CD4-positive, alpha-beta T cell treated with Interferon gamma for 1 hour (primary cell): ENCODE results near the gene ZSCAN22.
"Not testable (repeated sequence)": the region's sequence is repeated elsewhere in the genome, so short reads cannot be mapped to it uniquely, and the experiment has no call there.

Experiments used
- DNase-seq: peaks from one replicate; pipeline ENCODE4 v3.0.0-alpha.2; 2020

The ZSCAN22 gene

GRCh38 chr19:58326914-58327726 is at the start of gene ZSCAN22:
TSS of gene ZSCAN22 (plus strand) at chr19:58326994. CDS start at chr19:58334803, 7,809 bp downstream.
- peak; percentile 89 for DNase-seq

GRCh38 chr19:58277197-58277596 is 49.6 kb upstream of the ZSCAN22 start:
- no peak for DNase-seq

- no peak for DNase-seq
These were observed 48.9 kb upstream of the ZSCAN22 start for GRCh38 chr19:58277748-58278540.

- peak; percentile 97 for DNase-seq
These were observed 48.2 kb upstream of the ZSCAN22 start, which contains the start of gene ZNF8 for GRCh38 chr19:58278541-58279041. TSS of gene ZNF8 (plus strand) at chr19:58278955. CDS start at chr19:58279082, 127 bp downstream.

- peak; percentile 6 for DNase-seq
These were observed 47.5 kb upstream of the ZSCAN22 start for GRCh38 chr19:58279042-58279924.

- no peak for DNase-seq
These were observed 46.9 kb upstream of the ZSCAN22 start for GRCh38 chr19:58279925-58280316.

GRCh38 chr19:58284199-58284598 is 42.6 kb upstream of the ZSCAN22 start:
- DNase-seq, result no peak

- DNase-seq, result no peak
These were observed 34.9 kb upstream of the ZSCAN22 start for GRCh38 chr19:58291943-58292342.

GRCh38 chr19:58294743-58295374 is 31.9 kb upstream of the ZSCAN22 start:
- DNase-seq, result no peak

- no peak for DNase-seq
These were observed 30.7 kb upstream of the ZSCAN22 start for GRCh38 chr19:58296104-58296503.

- DNase-seq, result no peak
These were observed 26.2 kb upstream of the ZSCAN22 start for GRCh38 chr19:58300620-58301019.

- no peak for DNase-seq
These were observed 22.5 kb upstream of the ZSCAN22 start for GRCh38 chr19:58304255-58304654.

- no peak for DNase-seq
These were observed 22.1 kb upstream of the ZSCAN22 start for GRCh38 chr19:58304748-58305064.

- DNase-seq, result peak; percentile 97
These were observed 21.5 kb upstream of the ZSCAN22 start, which contains the start of gene ERVK3-1 for GRCh38 chr19:58305065-58305931. TSS of gene ERVK3-1 (plus strand) at chr19:58305377. CDS start at chr19:58312169, 6,792 bp downstream.

- DNase-seq, result no peak
These were observed 20.9 kb upstream of the ZSCAN22 start for GRCh38 chr19:58305932-58306323.

GRCh38 chr19:58307736-58308135 is 19.1 kb upstream of the ZSCAN22 start:
- DNase-seq, result no peak

- not testable (repeated sequence) for DNase-seq
These were observed 16.1 kb upstream of the ZSCAN22 start for GRCh38 chr19:58310685-58311084.

GRCh38 chr19:58311345-58311865 is 15.4 kb upstream of the ZSCAN22 start:
- DNase-seq, result no peak

- no peak for DNase-seq
These were observed 11.2 kb upstream of the ZSCAN22 start for GRCh38 chr19:58315580-58315979.

GRCh38 chr19:58317476-58318072 is 9.2 kb upstream of the ZSCAN22 start:
- no peak for DNase-seq
